HG03558 (cell line): ENCODE data around the gene SAP25.
"Not testable (repeated sequence)": the region's sequence is repeated elsewhere in the genome, so short reads cannot be mapped to it uniquely, and the experiment has no call there.

ENCODE experiments used
- ATAC-seq: cut with Tn5 transposase; IDR thresholded peaks from one replicate; pipeline ENCODE4 v1.9.1; 2021; ENCODE audit warnings: moderate number of reproducible peaks; ENCODE audit not compliant: unreplicated experiment; ENCODE audit errors: extremely low read depth

Gene SAP25

DNA sequence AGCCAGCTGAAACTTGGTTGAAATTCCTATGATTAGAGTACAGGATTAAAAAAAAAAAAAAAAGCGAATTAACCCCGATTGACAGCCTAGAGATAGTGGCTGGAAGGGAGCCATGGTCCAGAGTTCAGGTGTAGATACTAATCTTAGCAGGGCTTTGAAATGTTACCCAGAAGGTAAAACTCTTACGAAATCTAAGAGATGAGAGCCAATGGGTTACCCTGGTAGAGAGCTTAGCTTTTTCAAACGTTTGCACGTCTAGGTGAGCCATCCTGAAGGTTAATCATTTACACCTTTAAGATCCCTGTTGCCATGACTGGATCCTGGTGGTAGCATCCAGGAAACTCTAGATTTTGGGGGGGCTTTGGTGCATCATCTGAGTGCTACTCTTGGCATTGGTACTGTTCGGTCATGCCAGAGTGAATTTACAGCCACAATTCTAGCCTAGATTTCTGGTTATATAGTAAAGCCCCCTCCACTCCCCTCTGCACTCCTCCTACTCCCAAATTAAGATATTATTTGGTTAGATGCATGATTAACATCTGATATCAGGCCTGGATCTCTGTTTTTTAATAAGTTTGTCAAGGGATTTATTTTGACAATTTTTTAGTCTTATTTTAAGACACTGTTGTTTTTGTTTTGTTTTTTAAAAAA, 33.5 kb downstream of the SAP25 start:
- no peak for ATAC-seq

DNA sequence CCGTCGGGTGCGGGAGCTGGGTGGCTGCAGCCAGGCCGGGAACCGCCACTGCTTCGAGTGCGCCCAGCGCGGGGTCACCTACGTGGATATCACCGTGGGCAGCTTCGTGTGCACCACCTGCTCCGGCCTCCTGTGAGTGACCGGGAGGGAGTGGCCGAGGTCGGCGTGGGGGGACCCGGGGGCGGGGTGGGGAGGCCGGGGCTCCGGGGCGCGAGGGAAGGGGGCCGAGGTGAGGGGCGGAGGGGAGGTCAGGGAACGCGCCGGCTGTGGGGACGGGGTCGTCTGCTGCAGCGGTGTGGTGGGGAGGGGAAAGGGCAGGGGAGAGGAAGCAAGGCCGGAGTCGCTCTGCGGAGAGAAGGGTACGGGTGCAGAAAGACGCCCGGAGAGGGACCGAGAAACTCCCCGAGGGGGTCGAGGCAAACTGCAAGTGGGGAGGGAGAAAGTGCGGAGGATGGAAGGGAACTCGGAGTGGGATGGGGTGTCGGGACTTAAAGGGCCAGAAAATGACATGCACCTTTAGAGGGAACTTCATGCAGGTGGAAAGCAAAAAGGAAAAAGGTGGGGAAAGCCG, 34.2 kb downstream of the SAP25 start:
- no peak for ATAC-seq

DNA sequence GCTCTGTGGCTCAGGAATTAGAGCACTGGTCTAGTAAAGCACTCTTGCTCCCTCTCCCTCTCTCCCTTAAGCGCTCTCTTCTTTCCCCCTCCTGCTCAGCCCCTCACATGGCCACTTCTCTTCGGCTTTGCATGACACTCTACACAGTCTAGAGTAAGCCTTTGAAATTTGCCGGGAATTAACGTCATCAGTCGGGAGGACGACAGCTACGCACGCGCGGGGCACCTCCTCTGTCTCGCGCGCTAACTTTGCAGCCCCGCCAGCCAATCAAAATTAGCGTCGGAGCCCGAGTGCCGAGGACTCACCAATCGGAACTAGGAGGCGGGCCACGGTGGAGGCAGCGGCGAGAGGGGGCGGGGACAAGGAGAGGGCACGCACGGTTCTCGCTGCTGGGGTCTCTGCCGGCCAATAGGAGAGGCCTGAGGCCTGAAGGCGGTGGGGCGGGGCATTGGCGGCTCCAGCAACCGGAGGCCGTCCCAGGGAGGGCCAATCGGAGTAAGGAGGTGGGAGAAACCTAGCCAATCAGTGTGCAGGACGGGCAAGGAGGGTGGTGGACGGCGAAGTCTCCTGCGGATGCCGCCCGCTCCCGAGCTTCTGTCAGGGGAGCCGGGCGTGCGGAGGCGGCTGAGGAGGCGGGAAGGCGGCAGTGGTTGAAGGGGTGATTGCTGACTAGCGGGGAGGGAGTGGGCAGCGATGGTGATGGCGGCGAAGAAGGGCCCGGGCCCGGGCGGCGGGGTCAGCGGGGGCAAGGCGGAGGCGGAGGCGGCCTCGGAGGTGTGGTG, 34.9 kb downstream of the SAP25 start, which contains the start of gene AGFG2:
Gene AGFG2 (plus strand): TSS at position 550 of the 782 bp plus-strand sequence. CDS start 144 bp downstream, at position 694.
- ATAC-seq = peak; percentile 83

DNA sequence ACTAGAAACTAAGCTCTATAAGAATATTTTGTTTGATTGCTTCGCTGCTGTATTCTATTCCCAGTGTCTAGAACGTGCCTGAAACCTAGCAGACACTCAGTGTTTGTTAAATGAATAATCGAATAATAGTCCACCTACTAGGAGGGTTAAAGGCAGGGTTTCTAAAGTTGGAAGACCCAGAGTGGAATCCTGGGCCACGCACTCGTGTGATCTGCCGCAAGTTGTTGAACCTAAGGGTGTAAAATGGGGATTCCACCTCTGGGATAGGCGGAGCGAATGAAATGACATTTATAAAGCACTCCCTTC, 35.4 kb downstream of the SAP25 start:
- no peak for ATAC-seq

DNA sequence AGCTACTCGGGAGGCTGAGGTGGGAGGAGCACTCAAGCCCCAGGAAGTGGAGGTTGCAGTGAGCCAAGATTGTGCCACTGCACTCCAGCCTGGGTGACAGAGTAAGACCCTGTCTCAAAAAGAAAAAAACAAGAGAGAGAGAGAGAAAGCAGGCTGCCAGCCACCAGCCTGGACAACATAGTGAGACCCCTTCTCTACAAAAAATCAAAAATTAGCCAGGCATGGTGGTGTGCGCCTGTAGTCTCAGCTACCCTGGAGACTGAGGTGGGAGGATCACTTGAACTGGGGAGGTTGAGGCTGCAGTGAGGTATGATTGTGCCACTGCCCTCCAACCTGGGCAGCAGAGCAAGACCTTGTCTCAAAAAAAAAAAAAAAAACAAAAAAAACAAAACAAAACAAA, 37.0 kb downstream of the SAP25 start:
- ATAC-seq = not testable (repeated sequence)

DNA sequence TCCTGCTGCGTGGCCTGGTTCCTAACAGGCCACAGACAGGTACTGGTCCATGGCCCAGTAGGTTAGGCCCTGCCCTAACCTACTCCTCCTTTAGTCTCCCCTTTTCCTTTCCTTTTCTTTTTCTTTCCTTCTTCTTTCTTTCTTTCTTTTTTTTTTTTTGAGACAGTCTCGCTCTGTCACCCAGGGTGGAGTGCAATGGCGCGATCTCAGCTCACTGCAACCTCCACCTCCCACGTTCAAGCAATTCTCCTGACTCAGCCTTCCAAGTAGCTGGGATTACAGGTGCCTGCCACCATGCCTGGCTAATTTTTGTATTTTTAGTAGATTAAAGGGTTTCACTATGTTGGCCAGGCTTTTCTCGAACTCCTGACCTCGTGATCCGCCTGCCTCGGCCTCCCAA, 37.7 kb downstream of the SAP25 start:
- not testable (repeated sequence) for ATAC-seq

DNA sequence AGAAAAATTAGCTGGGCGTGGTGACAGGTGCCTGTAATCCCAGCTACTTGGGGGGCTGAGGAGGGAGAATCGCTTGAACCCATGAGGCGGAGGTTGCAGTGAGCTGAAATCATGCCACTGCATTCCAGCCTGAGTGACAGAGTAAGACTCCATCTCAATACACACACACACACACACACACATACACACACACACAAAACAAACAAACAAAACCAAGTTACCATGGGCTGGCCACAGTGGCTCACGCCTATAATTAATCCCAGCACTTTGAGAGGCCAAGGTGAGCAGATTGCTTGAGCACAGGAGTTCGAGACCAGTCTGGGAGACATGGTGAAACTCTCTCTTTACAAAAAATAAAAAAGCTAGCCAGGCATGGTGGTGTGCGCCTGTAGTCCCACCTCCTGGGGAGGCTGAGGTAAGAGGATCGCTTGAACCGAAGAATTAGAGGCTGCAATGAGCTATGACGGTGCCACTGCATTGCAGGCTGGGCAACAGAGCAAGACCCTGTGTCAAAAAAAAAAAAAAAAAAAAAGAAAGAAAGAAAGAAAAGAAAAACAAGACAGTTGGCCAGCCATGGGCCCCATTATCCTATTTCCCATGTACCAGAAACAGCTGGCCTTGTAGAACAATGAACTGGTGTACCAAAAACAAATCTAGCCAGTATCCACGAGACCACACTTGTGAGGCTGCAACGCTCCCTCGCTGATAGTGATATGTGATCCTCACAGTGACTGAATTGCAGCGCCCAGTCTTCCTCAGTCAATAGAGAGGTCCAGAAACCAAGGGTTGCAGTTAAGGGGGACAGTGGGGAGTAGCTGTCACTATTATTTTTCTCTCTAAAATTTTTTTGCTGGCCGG, 41.3 kb downstream of the SAP25 start:
- no peak for ATAC-seq

DNA sequence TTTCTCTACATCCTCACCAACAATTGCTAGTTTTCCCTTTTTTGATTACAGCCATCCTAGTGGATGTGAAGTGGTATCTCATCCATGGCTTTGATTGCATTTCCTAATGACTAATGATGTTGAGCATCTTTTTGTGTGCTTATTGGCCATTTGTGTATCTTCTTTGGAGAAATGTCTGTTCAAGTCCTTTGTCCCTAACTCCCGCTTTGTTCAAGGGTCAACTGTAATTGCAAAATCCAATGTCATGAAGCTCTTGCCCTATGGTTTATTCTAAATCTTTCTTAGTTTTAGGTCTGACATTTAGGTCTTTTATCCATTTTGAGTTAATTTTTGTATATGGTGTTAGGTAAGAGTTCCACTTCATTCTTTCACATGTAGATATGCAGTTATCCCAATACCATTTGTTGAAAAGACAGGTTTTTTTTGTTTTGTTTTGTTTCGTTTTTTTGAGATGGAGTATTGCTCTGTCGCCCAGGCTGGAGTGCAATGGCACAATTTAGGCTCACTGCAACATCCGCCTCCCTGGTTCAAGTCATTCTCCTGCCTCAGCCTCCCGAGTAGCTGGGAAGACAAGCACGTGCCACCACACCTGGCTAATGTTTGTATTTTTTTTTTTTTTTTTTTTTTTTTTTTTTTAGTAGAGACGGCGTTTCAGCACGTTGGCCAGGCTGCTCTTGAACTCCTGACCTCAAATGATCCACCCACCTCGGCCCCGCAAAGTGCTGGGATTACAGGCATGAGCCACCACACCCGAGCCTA, 45.4 kb downstream of the SAP25 start:
- ATAC-seq = not testable (repeated sequence)

DNA sequence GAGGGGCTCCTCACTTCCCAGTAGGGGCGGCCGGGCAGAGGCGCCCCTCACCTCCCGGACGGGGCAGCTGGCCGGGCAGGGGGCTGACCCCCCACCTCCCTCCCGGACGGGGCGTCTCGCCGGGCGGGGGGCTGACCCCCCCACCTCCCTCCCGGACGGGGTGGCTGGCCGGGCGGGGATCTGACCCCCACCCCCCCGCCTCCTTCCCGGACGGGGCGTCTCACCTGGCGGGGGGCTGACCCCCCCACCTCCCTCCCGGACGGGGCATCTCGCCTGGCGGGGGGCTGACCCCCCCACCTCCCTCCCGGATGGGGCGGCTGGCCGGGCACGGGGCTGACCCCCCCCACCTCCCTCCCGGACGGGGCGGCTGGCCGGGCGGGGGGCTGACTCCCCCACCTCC, 50.5 kb downstream of the SAP25 start:
- not testable (repeated sequence) for ATAC-seq
